Measurements from ENCODE around the gene TMEM94. TPM values are rescaled to one million over a fixed set of nuclear protein-coding genes. Genes with fewer than 3 reads are reported as not detected.

TMEM94 gene
- total RNA-seq, 1 experiment from 2014 or later, result 109 TPM

DNA sequence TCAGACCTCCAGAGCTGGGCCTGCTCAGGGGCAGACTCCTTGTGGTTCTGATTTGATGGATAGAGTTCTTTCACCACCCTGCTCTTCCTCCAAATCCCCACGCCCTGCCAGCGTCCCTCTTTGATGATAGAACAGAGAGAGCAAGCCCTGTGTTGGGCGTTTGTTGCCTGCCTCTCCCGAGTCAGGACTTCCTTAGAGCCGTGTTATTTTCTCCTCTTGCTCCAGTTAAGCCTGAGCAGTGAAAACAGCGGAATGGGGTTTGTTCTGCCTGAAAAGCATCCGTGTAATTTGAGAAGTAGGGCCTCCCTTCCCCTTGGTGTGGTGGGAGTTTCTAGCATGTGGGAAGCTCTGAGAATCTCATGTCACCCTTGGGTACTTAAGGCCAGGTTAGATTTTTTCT is 22.1 kb downstream of the TMEM94 start:
- BruUV-seq (replicated peaks), result no TSS peak
- CTCF ChIA-PET, result no interaction called here

DNA sequence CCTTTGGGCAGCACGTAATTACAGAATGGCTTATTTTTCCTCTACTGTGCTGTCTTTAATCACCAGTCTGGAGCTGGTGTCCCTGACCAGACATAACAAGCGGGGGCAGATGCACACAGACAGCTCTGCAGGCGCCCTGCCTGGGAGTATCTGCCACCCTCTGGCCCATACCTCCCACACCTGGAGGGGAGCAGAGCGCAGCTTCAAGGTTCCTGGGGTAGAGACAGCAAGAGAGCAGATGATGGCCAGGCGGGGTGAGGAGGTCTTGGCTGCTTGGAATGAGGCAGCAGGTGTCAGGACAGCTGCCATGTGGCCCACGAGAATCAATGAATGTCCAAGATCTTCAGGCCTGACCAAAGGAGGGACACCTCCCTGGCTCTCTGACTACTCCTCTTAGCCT is 23.8 kb downstream of the TMEM94 start:
- H3K9me3 ChIP-seq, result no peaks in the 10 kb centered on the region
- peaks cover 1% of the 10 kb centered on the region; the same call in 1 of the 2 replicates for H3K36me3 ChIP-seq (ENCODE audit: control insufficient read depth, insufficient read depth, low read length)
- H3K27me3 ChIP-seq (replicated peaks; ENCODE audit: control insufficient read depth, insufficient read depth, low read length), result no peaks in the 10 kb centered on the region
- no peak overlapping the region for H3K4me3 Mint-ChIP-seq (ENCODE audit: unreplicated experiment)
- H3K9me3 Mint-ChIP-seq (ENCODE audit: unreplicated experiment), result no peaks in the 10 kb centered on the region
- TF ChIP-seq, protein P1, sequence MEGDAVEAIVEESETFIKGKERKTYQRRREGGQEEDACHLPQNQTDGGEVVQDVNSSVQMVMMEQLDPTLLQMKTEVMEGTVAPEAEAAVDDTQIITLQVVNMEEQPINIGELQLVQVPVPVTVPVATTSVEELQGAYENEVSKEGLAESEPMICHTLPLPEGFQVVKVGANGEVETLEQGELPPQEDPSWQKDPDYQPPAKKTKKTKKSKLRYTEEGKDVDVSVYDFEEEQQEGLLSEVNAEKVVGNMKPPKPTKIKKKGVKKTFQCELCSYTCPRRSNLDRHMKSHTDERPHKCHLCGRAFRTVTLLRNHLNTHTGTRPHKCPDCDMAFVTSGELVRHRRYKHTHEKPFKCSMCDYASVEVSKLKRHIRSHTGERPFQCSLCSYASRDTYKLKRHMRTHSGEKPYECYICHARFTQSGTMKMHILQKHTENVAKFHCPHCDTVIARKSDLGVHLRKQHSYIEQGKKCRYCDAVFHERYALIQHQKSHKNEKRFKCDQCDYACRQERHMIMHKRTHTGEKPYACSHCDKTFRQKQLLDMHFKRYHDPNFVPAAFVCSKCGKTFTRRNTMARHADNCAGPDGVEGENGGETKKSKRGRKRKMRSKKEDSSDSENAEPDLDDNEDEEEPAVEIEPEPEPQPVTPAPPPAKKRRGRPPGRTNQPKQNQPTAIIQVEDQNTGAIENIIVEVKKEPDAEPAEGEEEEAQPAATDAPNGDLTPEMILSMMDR (IDR thresholded peaks at IDR 0.05; ENCODE audit: insufficient read depth in 1 of 2, low read depth in 1 of 2, low read length in 1 of 2, severe bottlenecking in 1 of 2, unreplicated experiment in 1 of 2), result no peak
- POLR2A ChIA-PET, result interaction anchor here (0.6 to 1.6 kb wide), 3 partner anchors 21 to 50 kb away, joined by 3 to 4 read pairs (median 3); partner anchors contain the start of gene TMEM94
- H3K27ac Mint-ChIP-seq (ENCODE audit: unreplicated experiment), result peak overlapping the region; percentile 46
- H3K4me1 Mint-ChIP-seq (ENCODE audit: low read depth, unreplicated experiment), result peaks cover 32% of the 10 kb centered on the region
- no peaks in the 10 kb centered on the region for H3K27me3 Mint-ChIP-seq (ENCODE audit: insufficient read depth, unreplicated experiment)
- BruUV-seq (replicated peaks), result no TSS peak
- CTCF ChIA-PET, result interaction anchor here (0.6 to 1.5 kb wide), 4 partner anchors 20 to 153 kb away, joined by 3 to 4 read pairs (median 3); partner anchors contain the start of gene SMIM5
- no peaks in the 10 kb centered on the region for H3K36me3 Mint-ChIP-seq (ENCODE audit: insufficient read depth, unreplicated experiment)
- peak in 1 of 2 experiments; percentile 26 for DNase-seq
- intact Hi-C loops (cut with micrococcal nuclease; ENCODE audit: unreplicated experiment), result no loop called here
- peaks cover 28% of the 10 kb centered on the region for H3K4me1 ChIP-seq
- H3K4me3 ChIP-seq (ENCODE audit: low read depth, low read length), result no peak overlapping the region

More for the DNA sequence above, 22.1 kb downstream of the TMEM94 start:
- peaks cover 32% of the 10 kb centered on the region for H3K4me1 Mint-ChIP-seq (ENCODE audit: low read depth, unreplicated experiment)
- Histone ChIP-seq H3K4me3 (ENCODE audit: low read depth, low read length) (no peak overlapping the region), H3K36me3 (ENCODE audit: control insufficient read depth, insufficient read depth, low read length) (no peaks in the 10 kb centered on the region; the same call in 1 of the 2 replicates), H3K4me1 (peaks cover 28% of the 10 kb centered on the region), H3K9me3 (no peaks in the 10 kb centered on the region), H3K27me3 (replicated peaks; ENCODE audit: control insufficient read depth, insufficient read depth, low read length) (no peaks in the 10 kb centered on the region)
- H3K36me3 Mint-ChIP-seq (ENCODE audit: insufficient read depth, unreplicated experiment), result no peaks in the 10 kb centered on the region
- H3K9me3 Mint-ChIP-seq (ENCODE audit: unreplicated experiment), result no peaks in the 10 kb centered on the region
- POLR2A ChIA-PET, result no interaction called here
- H3K4me3 Mint-ChIP-seq (ENCODE audit: unreplicated experiment), result no peak overlapping the region
- H3K27ac Mint-ChIP-seq (ENCODE audit: unreplicated experiment), result no peak overlapping the region
- TF ChIP-seq, protein P1 (IDR thresholded peaks at IDR 0.05; ENCODE audit: insufficient read depth in 1 of 2, low read depth in 1 of 2, low read length in 1 of 2, severe bottlenecking in 1 of 2, unreplicated experiment in 1 of 2), result no peak
- no peak for DNase-seq
- H3K27me3 Mint-ChIP-seq (ENCODE audit: insufficient read depth, unreplicated experiment), result no peaks in the 10 kb centered on the region
- intact Hi-C loops (cut with micrococcal nuclease; ENCODE audit: unreplicated experiment), result no loop called here

GRCh38 chr17:75481194-75482068 is 25.0 kb downstream of the TMEM94 start:
- Mint-ChIP-seq H3K9me3 (ENCODE audit: unreplicated experiment) (no peaks in the 10 kb centered on the region), H3K27me3 (ENCODE audit: insufficient read depth, unreplicated experiment) (no peaks in the 10 kb centered on the region), H3K4me1 (ENCODE audit: low read depth, unreplicated experiment) (peaks cover 29% of the 10 kb centered on the region), H3K4me3 (ENCODE audit: unreplicated experiment) (no peak overlapping the region), H3K36me3 (ENCODE audit: insufficient read depth, unreplicated experiment) (no peaks in the 10 kb centered on the region), H3K27ac (ENCODE audit: unreplicated experiment) (peak overlapping the region; percentile 46)
- Histone ChIP-seq H3K4me3 (ENCODE audit: low read depth, low read length) (no peak overlapping the region), H3K36me3 (ENCODE audit: control insufficient read depth, insufficient read depth, low read length) (0 out of 2 replicates have a peak, but pooled peaks cover 1% of the 10 kb centered on the region), H3K27me3 (replicated peaks; ENCODE audit: control insufficient read depth, insufficient read depth, low read length) (no peaks in the 10 kb centered on the region), H3K9me3 (no peaks in the 10 kb centered on the region), H3K4me1 (peaks cover 27% of the 10 kb centered on the region)
- intact Hi-C loops (cut with micrococcal nuclease; ENCODE audit: unreplicated experiment), result no loop called here
- DNase-seq, result peak; percentile 37 to 41
- TF ChIP-seq, protein P1 (IDR thresholded peaks at IDR 0.05; ENCODE audit: insufficient read depth in 1 of 2, low read depth in 1 of 2, low read length in 1 of 2, severe bottlenecking in 1 of 2, unreplicated experiment in 1 of 2), result no peak
- ChIA-PET POLR2A (interaction anchor here (0.6 to 1.6 kb wide), 3 partner anchors 22 to 51 kb away, joined by 3 to 4 read pairs (median 3); partner anchors contain the start of gene TMEM94), CTCF (interaction anchor here (0.7 to 1.6 kb wide), 3 partner anchors 35 to 152 kb away, joined by 3 to 5 read pairs (median 4); partner anchors contain the start of genes SMIM5 and TSEN54)
- BruUV-seq (replicated peaks), result no TSS peak
